NCI-H2196 (cell line): ENCODE data around the gene HNRNPH1.
"Not testable (repeated sequence)": the region's sequence is repeated elsewhere in the genome, so short reads cannot be mapped to it uniquely, and the experiment has no call there.

Experiments
- DNase-seq: peaks from one replicate; lab custom pipeline; 2025; ENCODE audit not compliant: unreplicated experiment; lab: John Stamatoyannopoulos, UW

The HNRNPH1 gene

DNA sequence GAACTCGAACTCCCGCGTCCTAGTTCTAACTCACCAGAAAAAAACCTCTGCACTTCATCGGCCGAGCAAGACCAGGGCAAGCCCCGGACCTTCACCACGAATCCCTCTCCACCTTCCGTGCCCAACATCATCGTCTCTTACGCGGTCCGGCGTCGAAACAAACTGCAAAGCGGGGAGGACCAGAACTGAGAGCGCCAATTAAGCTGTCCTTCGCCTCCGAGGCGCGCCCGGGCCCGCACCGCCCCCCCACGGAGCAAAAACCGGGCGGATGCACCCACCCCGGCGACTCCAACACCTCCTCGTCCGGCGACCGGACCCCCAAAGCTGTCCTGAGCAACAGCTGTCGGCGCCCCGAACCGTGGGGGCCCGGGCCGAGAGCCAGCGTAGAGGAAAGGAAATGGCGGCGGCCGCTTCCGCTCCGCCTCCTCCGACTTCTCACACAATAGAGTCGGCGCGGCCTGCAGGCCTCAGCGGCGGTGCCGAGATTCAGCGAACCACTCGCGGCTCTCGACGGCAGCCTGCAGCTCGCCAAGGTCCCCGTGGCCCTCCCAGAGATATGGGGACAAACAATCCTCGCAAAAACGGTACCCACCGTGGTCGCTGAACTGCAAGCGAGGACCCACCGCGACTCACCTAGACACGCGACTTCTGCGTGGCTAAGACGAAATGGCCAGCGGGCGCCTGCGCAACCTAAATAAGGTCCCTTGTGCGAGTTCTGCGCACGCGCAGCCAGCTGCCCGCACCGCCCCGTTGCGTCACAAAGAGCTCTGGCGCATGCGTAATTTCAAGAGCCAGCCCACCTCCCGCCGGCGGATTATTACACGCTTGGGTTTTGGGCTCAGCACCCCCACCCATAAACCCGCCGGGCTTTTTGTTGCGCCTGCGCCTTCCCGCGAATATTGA is at the start of gene HNRNPH1:
HNRNPH1 (minus strand) TSS at position 669 of the 903 bp plus-strand sequence; CDS start at position 131, 538 bp downstream.
- DNase-seq, result peak; percentile 98

DNA sequence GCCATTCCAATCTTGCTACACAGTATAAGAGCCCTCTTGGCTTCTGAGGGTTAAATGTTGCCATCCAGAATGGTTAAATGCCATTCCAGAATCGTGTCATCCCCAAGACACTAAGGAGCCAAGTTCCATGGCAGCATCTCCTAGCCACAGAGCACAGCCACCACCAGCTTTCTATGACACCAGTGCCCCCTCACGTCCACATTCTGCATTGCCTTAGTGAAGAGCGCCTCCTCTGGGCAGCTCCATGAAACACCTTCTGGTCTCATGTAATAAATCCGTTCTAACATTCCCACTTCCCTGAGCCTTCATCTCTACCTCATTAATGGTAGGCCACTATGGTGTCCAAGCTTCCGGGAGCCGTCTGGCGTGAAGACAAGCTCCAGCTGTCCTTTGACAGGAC is 44.9 kb upstream of the HNRNPH1 start:
- no peak for DNase-seq

DNA sequence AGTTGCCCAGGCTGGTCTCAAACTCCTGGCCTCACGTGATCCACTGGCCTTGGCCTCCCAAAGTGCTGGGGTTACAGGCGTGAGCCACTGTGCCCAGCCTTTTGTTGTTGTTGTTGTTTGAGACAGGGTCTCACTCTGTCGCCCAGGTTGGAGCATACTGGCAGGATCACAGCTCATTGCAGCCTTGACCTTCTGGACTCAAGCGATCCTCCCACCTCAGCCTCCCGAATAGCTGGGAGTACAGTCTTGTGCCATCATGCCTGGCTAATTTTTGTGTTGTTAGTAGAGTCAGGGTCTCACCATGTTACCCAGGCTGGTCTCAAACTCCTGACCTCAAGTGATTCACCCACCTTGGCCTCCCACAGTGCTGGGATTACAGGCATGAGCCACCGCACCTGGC is 38.2 kb upstream of the HNRNPH1 start:
- not testable (repeated sequence) for DNase-seq

GRCh38 chr5:179658179-179658856 is 34.8 kb upstream of the HNRNPH1 start:
- not testable (repeated sequence) for DNase-seq

GRCh38 chr5:179657302-179658178 is 34.1 kb upstream of the HNRNPH1 start:
- DNase-seq, result not testable (repeated sequence)

GRCh38 chr5:179653135-179653534 is 29.7 kb upstream of the HNRNPH1 start:
- DNase-seq, result not testable (repeated sequence)

DNA sequence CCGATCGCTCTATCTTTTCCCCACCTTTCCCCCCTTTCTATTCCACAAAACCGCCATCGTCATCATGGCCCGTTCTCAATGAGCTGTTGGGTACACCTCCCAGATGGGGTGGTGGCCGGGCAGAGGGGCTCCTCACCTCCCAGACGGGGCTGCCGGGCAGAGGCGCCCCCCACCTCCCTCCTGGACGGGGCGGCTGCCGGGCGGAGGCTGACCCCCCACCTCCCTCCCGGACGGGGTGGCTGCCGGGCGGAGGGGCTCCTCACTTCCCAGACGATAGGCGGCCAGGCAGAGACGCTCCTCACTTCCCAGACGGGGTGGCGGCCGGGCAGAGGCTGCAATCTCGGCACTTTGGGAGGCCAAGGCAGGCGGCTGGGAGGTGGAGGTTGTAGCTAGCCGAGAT is 26.8 kb upstream of the HNRNPH1 start:
- not testable (repeated sequence) for DNase-seq

DNA sequence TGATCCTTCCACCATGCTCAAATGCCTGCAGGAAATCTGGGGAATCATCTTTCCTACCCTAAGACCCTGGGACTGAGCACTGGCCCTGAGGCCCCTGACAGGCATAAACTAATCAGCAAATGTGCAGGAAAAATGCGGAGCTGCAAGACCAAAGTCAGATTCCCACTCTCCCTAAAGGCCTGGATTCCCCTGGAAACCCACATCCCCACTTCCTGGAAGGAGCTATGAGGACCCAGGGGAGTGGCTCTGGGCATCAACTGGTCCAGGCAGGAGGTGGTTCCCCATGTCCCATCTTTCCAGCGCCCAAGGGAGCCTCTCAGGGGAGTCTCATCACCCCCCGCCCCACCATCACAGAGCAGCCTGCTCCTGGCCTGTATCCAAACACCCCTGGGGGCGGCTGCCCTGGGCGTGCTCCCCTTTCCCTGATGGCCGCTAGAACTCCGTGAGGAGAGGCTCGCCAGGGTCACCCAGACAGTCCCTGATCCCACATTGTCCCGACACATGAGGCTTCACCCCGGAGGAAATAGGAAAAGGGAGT is 25.8 kb upstream of the HNRNPH1 start:
- DNase-seq, result not testable (repeated sequence)

GRCh38 chr5:179648410-179648809 is 24.9 kb upstream of the HNRNPH1 start:
- no peak for DNase-seq

- not testable (repeated sequence) for DNase-seq
Measured at GRCh38 chr5:179644766-179645165, 21.3 kb upstream of the HNRNPH1 start.

DNA sequence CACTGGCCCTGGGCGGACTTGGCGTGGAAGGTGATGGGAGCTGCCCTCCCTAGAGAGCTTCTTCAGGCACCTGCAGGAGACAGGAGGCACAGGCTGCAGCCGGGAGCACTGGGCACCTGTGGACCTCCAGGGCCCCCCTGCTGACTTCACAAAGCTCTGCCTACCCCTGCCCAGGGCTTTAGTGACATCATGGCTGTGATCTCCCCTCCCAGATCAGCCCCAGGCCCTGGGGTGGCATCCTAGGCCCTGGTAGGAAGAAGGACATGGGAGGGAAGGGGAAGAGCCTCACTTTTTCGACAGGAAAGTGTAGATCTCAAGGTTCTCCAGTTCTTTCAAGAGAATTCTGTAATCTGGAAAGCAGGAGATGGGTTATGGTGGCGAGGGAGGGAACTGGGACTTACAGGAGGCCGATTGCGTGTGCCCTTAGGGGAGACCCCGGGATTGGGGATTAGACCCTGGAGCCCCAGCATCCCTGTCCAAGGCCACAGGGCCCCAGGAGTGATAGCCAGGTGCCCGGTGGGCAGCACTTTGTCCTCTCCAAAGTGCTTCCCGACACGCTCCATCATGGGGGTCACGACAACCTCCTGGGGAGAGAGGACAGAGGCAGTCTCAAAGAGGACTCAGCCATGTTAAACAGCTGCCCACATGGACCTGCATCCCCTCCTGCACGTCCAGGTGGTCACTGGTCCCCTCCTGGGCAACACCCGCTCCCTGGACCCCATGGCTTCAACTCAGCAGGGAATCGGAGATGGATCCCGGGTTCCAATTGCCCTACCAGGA is 19.9 kb upstream of the HNRNPH1 start:
- DNase-seq, result not testable (repeated sequence)

DNA sequence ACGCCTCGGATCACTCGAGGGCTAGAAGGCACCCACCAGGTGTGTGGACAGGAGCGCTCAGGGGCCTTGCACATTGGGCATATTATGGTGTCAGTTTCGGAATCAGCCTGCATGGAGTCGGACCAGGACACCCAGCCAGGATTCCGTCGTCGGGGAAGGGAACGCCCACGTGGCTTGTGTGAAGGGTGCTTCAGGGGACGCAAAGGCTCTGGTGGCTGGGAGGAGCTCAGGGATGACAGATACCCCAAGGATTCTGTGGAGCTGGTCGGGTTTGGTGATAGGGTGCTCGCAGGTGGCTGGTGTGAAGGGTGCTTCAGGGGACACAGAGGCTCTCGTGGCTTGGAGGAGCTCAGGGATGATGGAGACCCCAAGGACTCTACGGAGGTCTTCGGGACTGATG is 19.2 kb upstream of the HNRNPH1 start:
- not testable (repeated sequence) for DNase-seq

DNA sequence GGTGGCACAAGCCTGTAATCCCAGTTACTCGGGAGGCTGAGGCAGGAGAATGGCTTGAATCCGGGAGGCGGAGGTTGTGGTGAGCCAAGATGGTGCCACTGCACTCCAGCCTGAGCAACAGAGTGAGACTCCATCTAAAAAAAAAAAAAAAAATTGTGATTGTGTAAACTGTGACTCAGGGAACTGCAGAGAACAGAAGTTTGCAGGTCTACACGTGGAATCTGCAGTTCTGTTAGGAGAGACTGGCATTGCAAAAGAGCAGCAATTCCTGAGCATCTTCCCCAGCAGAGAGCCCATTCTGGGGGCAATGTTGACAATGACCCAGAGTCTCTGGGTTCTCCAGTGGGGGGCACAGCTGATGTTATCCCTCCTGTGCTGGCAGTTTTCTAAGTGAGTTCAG is 18.3 kb upstream of the HNRNPH1 start:
- not testable (repeated sequence) for DNase-seq

DNA sequence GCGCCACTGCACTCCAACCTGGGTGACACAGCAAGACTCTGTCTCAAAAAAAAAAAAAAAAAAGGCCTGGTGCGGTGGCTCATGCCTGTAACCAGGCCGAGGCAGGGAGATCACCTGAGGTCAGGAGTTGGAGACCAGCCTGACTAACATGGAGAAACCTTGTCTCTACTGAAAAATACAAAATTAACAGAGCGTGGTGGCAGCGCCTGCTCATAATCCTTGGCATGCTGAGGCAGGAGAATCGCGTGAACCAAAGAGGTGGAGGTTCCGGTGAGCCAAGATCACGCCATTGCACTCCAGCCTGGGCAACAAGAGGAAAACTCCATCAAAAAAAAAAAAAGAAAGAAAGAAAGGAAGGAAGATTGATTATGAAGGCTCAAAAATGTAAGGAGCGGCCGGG is 15.8 kb upstream of the HNRNPH1 start:
- DNase-seq, result not testable (repeated sequence)

DNA sequence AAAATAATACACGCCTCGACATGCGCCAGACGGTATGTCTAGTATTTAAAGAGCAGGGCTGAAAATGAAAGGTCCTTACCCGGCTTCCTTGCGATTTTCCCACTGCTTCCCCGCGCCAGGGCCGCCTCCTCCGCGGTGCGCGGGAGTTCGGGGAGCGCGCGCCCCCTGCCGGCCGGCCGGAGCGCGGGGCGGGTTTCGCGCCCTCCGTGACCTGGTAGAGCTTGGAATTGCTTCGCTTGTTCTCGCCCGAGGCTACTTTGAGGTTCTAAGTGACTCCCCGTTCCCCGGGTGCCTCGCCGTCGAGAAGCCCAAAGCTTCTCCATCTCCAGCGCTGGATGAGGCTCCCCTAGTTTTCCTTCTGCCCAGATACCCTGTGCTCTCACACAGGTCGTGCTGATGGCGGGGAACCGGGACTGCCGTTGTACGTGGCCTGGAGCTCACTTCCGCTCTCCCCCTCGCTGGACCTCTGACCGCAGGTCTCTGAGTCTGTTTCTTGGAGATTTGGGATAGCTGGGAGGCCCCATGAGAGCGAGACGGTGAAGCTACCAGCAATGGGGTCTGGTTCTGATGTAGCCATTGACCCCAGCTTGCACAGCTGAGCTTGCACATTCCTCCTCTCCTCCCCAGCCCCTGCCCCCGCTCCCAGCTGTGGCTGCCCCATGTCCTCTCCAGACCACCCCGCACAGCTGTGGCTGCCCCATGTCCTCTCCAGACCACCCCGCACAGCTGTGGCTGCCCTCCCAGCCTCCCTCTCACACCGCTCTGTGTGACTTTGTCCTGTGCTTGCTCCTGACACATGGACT is 11.1 kb upstream of the HNRNPH1 start:
- not testable (repeated sequence) for DNase-seq

GRCh38 chr5:179633501-179634369 is 10.3 kb upstream of the HNRNPH1 start:
- DNase-seq, result not testable (repeated sequence)

GRCh38 chr5:179624841-179625271 is 1.4 kb upstream of the HNRNPH1 start:
- peak; percentile 44 for DNase-seq
